GM23338 (cell line): ENCODE results near the gene MEF2D. TPM values are rescaled to one million over a fixed set of nuclear protein-coding genes. Genes with fewer than 3 reads are reported as not detected.

Experiments used
- ATAC-seq: fragments of 200-7000 bp; cut with Tn5 transposase; 3 replicates; pipeline ENCODE4 v1.9.1; 2020
- DNase-seq: peaks from one replicate; pipeline ENCODE4 v3.0.0-alpha.2; 2015; ENCODE audit warnings: low spot score
- H2AFZ ChIP-seq: fragments of 200-600 bp; sonication (generic); 2 replicates; pipeline ENCODE4 v1.8.0; 2016; ENCODE audit warnings: antibody characterized with exemption, mild to moderate bottlenecking, moderate library complexity
- H3F3A ChIP-seq: fragments of 200-600 bp; sonication (generic); replicated peaks from 2 replicates; pipeline ENCODE4 v1.8.0; 2017; ENCODE audit warnings: antibody characterized with exemption, mixed run types, low read depth
- H3K27ac ChIP-seq: fragments of 200-600 bp; sonication (generic); 2 replicates; pipeline ENCODE4 v1.6.1; 2016; ENCODE audit warnings: low read depth
- H3K27me3 ChIP-seq: fragments of 200-600 bp; sonication (generic); 2 replicates; pipeline ENCODE4 v1.8.0; 2016; ENCODE audit warnings: mild to moderate bottlenecking, mixed run types, moderate library complexity; ENCODE audit not compliant: insufficient read depth
- H3K36me3 ChIP-seq: fragments of 200-600 bp; sonication (generic); 2 replicates; pipeline ENCODE4 v1.8.0; 2016; ENCODE audit warnings: mild to moderate bottlenecking; ENCODE audit not compliant: insufficient read depth
- H3K4me1 ChIP-seq: fragments of 200-600 bp; sonication (generic); 2 replicates; pipeline ENCODE4 v1.8.0; 2016; ENCODE audit warnings: mild to moderate bottlenecking, moderate library complexity; ENCODE audit not compliant: insufficient read depth
- H3K4me2 ChIP-seq: fragments of 200-600 bp; sonication (generic); 2 replicates; pipeline ENCODE4 v1.7.1; 2017; ENCODE audit warnings: mixed run types
- H3K4me3 ChIP-seq: fragments of 200-600 bp; sonication (generic); 2 replicates; pipeline ENCODE4 v1.6.1; 2016; ENCODE audit warnings: mixed run types
- H3K79me2 ChIP-seq: fragments of 200-600 bp; sonication (generic); replicated peaks from 2 replicates; pipeline ENCODE4 v1.8.0; 2017; ENCODE audit warnings: mild to moderate bottlenecking; ENCODE audit not compliant: insufficient read depth
- H3K9me2 ChIP-seq: fragments of 200-600 bp; sonication (generic); 2 replicates; pipeline ENCODE4 v1.8.0; 2017; ENCODE audit not compliant: insufficient read depth
- H4K20me1 ChIP-seq: fragments of 200-600 bp; sonication (generic); replicated peaks from 2 replicates; pipeline ENCODE4 v1.8.0; 2017; ENCODE audit warnings: mild to moderate bottlenecking; ENCODE audit not compliant: insufficient read depth
- H3K27ac Mint-ChIP-seq: 2 replicates; pipeline ENCODE4 v1.8.0; 2020; ENCODE audit warnings: inconsistent platforms, mild to moderate bottlenecking, moderate library complexity, mixed read lengths
- H3K27me3 Mint-ChIP-seq: 3 replicates; pipeline ENCODE4 v1.8.0; 2022; ENCODE audit warnings: low read depth, mild to moderate bottlenecking, moderate library complexity, mixed read lengths, inconsistent platforms; ENCODE audit not compliant: insufficient read depth, poor library complexity
- H3K36me3 Mint-ChIP-seq: 3 replicates; pipeline ENCODE4 v1.8.0; 2021; ENCODE audit warnings: low read depth, mild to moderate bottlenecking, inconsistent platforms, moderate library complexity, mixed read lengths
- H3K4me1 Mint-ChIP-seq: 3 replicates; pipeline ENCODE4 v1.8.0; 2020; ENCODE audit warnings: mild to moderate bottlenecking, inconsistent platforms, mixed read lengths
- H3K4me3 Mint-ChIP-seq: 3 replicates; pipeline ENCODE4 v1.8.0; 2021; ENCODE audit warnings: moderate library complexity, mild to moderate bottlenecking, inconsistent platforms, mixed read lengths
- H3K9me3 Mint-ChIP-seq: 3 replicates; pipeline ENCODE4 v1.8.0; 2020; ENCODE audit warnings: moderate library complexity, mild to moderate bottlenecking, inconsistent platforms, mixed read lengths
- EZH2 ChIP-seq: fragments of 200-600 bp; sonication (generic); IDR thresholded peaks from one replicate; pipeline ENCODE4 v1.8.0; 2017; ENCODE audit warnings: antibody characterized with exemption, mild to moderate bottlenecking, low read depth; ENCODE audit not compliant: unreplicated experiment
- EZH2phosphoT487 ChIP-seq: fragments of 200-600 bp; sonication (generic); IDR thresholded peaks from one replicate; pipeline ENCODE4 v1.8.1; 2018; ENCODE audit warnings: antibody characterized with exemption; ENCODE audit not compliant: unreplicated experiment
- ZNF114 ChIP-seq: fragments of 250-450 bp; sonication (Bioruptor Pico); IDR thresholded peaks from 2 replicates; pipeline ENCODE4 v1.5.0; 2020; ENCODE audit warnings: mild to moderate bottlenecking, moderate library complexity
- ZNF331 ChIP-seq: fragments of 250-450 bp; sonication (Bioruptor Pico); IDR thresholded peaks from 2 replicates; pipeline ENCODE4 v1.5.0; 2020; ENCODE audit warnings: low read depth, mild to moderate bottlenecking, moderate library complexity
- ZNF462 ChIP-seq: fragments of 250-450 bp; sonication (Bioruptor Pico); IDR thresholded peaks from 2 replicates; pipeline ENCODE4 v1.5.0; 2020; ENCODE audit warnings: mild to moderate bottlenecking, moderate library complexity
- polyA plus RNA-seq: library from polyadenylated mRNA; unstranded; fragments of >200 nt; fragmentation: Nextera tagmentation; extraction: Ambion mirVana; gene quantifications from 2 replicates; pipeline ENCODE4 v1.2.1, GENCODE V29; 2016
- total RNA-seq: library from RNA; depleted of rRNA; stranded (reverse); fragments of >200 nt; shearing (Covaris generic); gene quantifications from 2 replicates; pipeline ENCODE4 v1.2.3, GENCODE V29; 2014

MEF2D gene
- total and polyA plus RNA-seq, 2 experiments from 2014 or later = 10.6 to 15.5 TPM

DNA sequence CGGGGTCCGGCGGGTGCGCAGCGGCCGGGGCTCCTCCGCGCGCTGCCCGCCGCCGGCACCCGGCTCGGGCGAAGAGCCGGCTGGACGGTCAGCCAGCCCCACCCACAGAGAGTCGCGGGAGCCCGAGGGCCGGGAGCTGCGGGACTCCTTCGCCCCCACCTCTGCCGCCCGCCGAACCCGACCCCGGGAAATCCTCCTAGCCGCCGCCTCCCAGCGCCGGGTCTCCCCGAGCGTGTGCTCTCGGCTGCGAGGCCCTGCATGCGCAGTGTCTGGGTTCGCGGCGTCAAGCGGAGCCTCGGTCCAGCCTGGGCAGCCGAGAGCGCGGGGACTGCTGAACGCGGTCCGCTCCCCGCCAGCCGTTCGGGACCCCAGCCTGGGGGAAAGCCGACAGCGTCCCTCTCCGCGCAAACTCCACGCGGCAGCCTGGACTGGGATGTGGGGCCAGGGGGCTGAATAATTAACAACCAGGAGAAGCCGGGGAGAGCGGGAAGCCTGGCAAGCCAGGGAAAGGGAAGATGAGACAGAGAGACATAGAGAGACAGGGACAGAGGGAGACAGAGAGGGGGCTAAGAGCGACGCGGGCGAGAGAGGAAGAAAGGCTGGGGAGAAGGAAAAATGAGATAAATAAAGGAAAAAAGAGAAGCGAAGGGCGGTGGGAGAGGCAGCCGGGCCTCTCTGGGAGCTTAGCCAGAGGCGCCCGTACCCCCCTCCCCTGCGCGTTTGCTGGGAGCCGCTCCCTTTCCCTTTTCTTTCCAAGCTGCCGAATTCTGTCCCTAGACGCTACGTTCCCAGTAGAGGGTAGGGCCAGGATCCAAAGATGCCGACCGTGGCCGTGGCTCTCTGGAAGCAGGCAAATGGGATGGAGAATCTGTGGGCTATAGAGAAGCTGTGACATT, 64.2 kb downstream of the MEF2D start:
- Histone ChIP-seq H3K4me3 (peak overlapping the region; percentile 51), H2AFZ (peak overlapping the region; percentile 87; the same call in 1 of the 2 replicates), H3K36me3 (no peaks in the 10 kb centered on the region; the same call in 1 of the 2 replicates), H3K79me2 (no peaks in the 10 kb centered on the region), H3K4me2 (peak overlapping the region; percentile 79), H3F3A (peaks cover 64% of the 10 kb centered on the region), H3K9me2 (no peaks in the 10 kb centered on the region), H3K27me3 (peaks cover 100% of the 10 kb centered on the region), H3K27ac (no peak overlapping the region), H4K20me1 (peaks cover 42% of the 10 kb centered on the region), H3K4me1 (peaks cover 65% of the 10 kb centered on the region)
- peak; percentile 16 for ATAC-seq
- TF ChIP-seq EZH2phosphoT487 (peak; percentile 100), EZH2 (peak; percentile 100), ZNF331 (CRISPR knock-in tag) (no peak)
- DNase-seq = peak; percentile 73
- peak overlapping the region; percentile 53 for H3K4me3 Mint-ChIP-seq
- no peak overlapping the region for H3K27ac Mint-ChIP-seq
- peaks cover 3% of the 10 kb centered on the region; the same call in 1 of the 3 replicates for H3K9me3 Mint-ChIP-seq
- H3K4me1 Mint-ChIP-seq = peaks cover 65% of the 10 kb centered on the region
- peaks cover 100% of the 10 kb centered on the region for H3K27me3 Mint-ChIP-seq
- H3K36me3 Mint-ChIP-seq = no peaks in the 10 kb centered on the region; the same call in 2 of the 3 replicates

GRCh38 chr1:156435545-156436140, 64.9 kb downstream of the MEF2D start:
- Mint-ChIP-seq H3K27me3 (peaks cover 100% of the 10 kb centered on the region), H3K4me3 (peak overlapping the region; percentile 67), H3K27ac (no peak overlapping the region), H3K36me3 (no peaks in the 10 kb centered on the region; the same call in 2 of the 3 replicates), H3K9me3 (peaks cover 3% of the 10 kb centered on the region; the same call in 1 of the 3 replicates), H3K4me1 (peaks cover 67% of the 10 kb centered on the region)
- Histone ChIP-seq H2AFZ (peak overlapping the region; percentile 89; the same call in 1 of the 2 replicates), H3F3A (peaks cover 57% of the 10 kb centered on the region), H3K4me2 (peak overlapping the region; percentile 69; the same call in 1 of the 2 replicates), H4K20me1 (peaks cover 41% of the 10 kb centered on the region), H3K4me3 (peak overlapping the region; percentile 51), H3K27me3 (peaks cover 100% of the 10 kb centered on the region), H3K27ac (no peak overlapping the region), H3K4me1 (peaks cover 66% of the 10 kb centered on the region), H3K36me3 (no peaks in the 10 kb centered on the region; the same call in 1 of the 2 replicates), H3K79me2 (no peaks in the 10 kb centered on the region), H3K9me2 (no peaks in the 10 kb centered on the region)
- ATAC-seq (no peak), DNase-seq (no peak)
- TF ChIP-seq EZH2phosphoT487 (peak; percentile 100), EZH2 (peak; percentile 100), ZNF114 (CRISPR knock-in tag) (no peak)

DNA sequence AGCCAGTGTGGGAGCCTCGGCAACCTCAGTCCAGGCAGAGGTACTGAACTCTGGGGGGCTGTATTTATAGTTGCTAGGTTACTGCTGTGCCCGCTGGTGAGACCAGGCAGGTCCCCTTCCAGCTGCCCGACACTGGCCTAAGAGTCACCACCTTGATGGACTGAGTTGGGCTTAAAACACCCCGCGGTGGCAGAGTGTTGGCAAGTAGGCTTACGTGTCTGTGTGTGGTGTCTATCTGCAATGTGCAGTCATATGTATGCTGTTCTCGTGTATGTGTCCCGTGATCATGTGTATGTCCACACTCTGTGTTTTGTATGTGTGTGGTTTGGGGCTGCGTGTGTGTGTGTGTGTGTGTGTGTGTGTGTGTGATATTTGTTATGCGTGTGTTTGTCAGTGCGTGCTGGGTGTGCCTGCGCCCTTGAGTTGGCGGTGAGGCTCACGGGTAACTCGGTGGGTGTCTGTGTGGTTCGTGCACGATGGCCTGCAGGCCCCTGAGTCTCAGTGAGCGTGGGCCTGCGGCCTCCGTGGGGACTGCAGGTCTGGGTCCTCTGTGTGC, 65.5 kb downstream of the MEF2D start:
- no peaks in the 10 kb centered on the region for H3K79me2 ChIP-seq
- H3K4me2 ChIP-seq = peak overlapping the region; percentile 69; the same call in 1 of the 2 replicates
- H2AFZ ChIP-seq = no peak overlapping the region
- Mint-ChIP-seq H3K9me3 (peaks cover 3% of the 10 kb centered on the region; the same call in 1 of the 3 replicates), H3K4me3 (peak overlapping the region; percentile 58), H3K4me1 (peaks cover 67% of the 10 kb centered on the region), H3K36me3 (no peaks in the 10 kb centered on the region; the same call in 2 of the 3 replicates), H3K27me3 (peaks cover 100% of the 10 kb centered on the region), H3K27ac (no peak overlapping the region)
- no peaks in the 10 kb centered on the region for H3K9me2 ChIP-seq
- peaks cover 51% of the 10 kb centered on the region for H3F3A ChIP-seq
- ATAC-seq (no peak), DNase-seq (peak; percentile 44)
- H3K4me3 ChIP-seq = peak overlapping the region; percentile 51
- H3K4me1 ChIP-seq = peaks cover 66% of the 10 kb centered on the region
- H3K27ac ChIP-seq = no peak overlapping the region
- TF ChIP-seq EZH2 = peak; percentile 84
- no peak for TF ChIP-seq ZNF462 (CRISPR knock-in tag)
- H4K20me1 ChIP-seq = peaks cover 36% of the 10 kb centered on the region
- no peaks in the 10 kb centered on the region; the same call in 1 of the 2 replicates for H3K36me3 ChIP-seq
- peaks cover 100% of the 10 kb centered on the region for H3K27me3 ChIP-seq
